H1 (cell line): ENCODE results near the gene F7. TPM values are rescaled to one million over a fixed set of nuclear protein-coding genes. Genes with fewer than 3 reads are reported as not detected.

Source experiments
- CTCF ChIA-PET: fragments of 300-600 bp; sonication (Branson Sonifier 250); formaldehyde crosslinking; loops from one replicate; lab custom pipeline; 2021; ENCODE audit not compliant: partially characterized antibody; lab: Charles Lee
- POLR2A ChIA-PET: fragments of 300-600 bp; sonication (Branson Sonifier 250); formaldehyde crosslinking; loops from one replicate; lab custom pipeline; 2021; ENCODE audit warnings: inconsistent platforms; ENCODE audit not compliant: partially characterized antibody; lab: Charles Lee
- DNase-seq, 2 experiments: peaks; one replicate each; pipeline versions ENCODE4 v3.0.0 to v3.0.0-alpha.2; 2010 to 2022; ENCODE audit warnings: low spot score in 2 of 2, low read depth in 1 of 2, mixed read lengths in 1 of 2
- FAIRE-seq: peaks from 2 replicates; lab custom pipeline; 2011; peaks lifted over from hg19 to GRCh38; lab: Jason Lieb, UNC
- H2AFZ ChIP-seq: 2 replicates; pipeline ENCODE4 v1.8.1; 2012; ENCODE audit warnings: low read length, inconsistent platforms
- H2AK5ac ChIP-seq: 2 replicates; pipeline ENCODE4 v1.6.1; 2013; ENCODE audit warnings: low read depth, low read length
- H2BK120ac ChIP-seq: replicated peaks from 2 replicates; pipeline ENCODE3; 2013; ENCODE audit warnings: low read depth, low read length, inconsistent platforms
- H2BK12ac ChIP-seq: 2 replicates; pipeline ENCODE4 v1.6.1; 2013; ENCODE audit warnings: low read depth, low read length
- H2BK15ac ChIP-seq: 2 replicates; pipeline ENCODE4 v1.6.1; 2013; ENCODE audit warnings: low read length
- H2BK20ac ChIP-seq: 2 replicates; pipeline ENCODE4 v1.6.1; 2013; ENCODE audit warnings: low read length
- H2BK5ac ChIP-seq: 2 replicates; pipeline ENCODE4 v1.6.1; 2013; ENCODE audit warnings: low read depth, low read length
- H3K14ac ChIP-seq: 2 replicates; pipeline ENCODE4 v1.6.1; 2013; ENCODE audit warnings: inconsistent platforms; ENCODE audit not compliant: insufficient read length
- H3K18ac ChIP-seq: 2 replicates; pipeline ENCODE4 v1.6.1; 2013; ENCODE audit warnings: low read length; ENCODE audit errors: extremely low read depth
- H3K23ac ChIP-seq: 2 replicates; pipeline ENCODE4 v1.6.1; 2013; ENCODE audit warnings: inconsistent platforms; ENCODE audit not compliant: insufficient read length
- H3K23me2 ChIP-seq: 2 replicates; pipeline ENCODE4 v1.6.1; 2013; ENCODE audit warnings: low read depth, low read length
- H3K27ac ChIP-seq: 2 replicates; pipeline ENCODE4 v1.6.1; 2011; ENCODE audit warnings: low read depth, low read length, inconsistent platforms
- H3K27me3 ChIP-seq, 4 experiments: replicated peaks in 1 of 4; 1 replicate in 1 of 4; 2 replicates in 3 of 4; pipeline versions ENCODE4 v1.6.1 to v1.8.1; 2011 to 2013; ENCODE audit warnings: low read length in 3 of 4, mild to moderate bottlenecking in 3 of 4, inconsistent platforms in 2 of 4, mixed read lengths in 2 of 4, moderate library complexity in 1 of 4; ENCODE audit not compliant: control insufficient read depth in 3 of 4, insufficient read depth in 3 of 4; ENCODE audit errors: extremely low read depth in 1 of 4
- H3K36me3 ChIP-seq, 4 experiments: 2 replicates each; pipeline versions ENCODE4 v1.6.1 to v1.8.1; 2011 to 2013; ENCODE audit warnings: mild to moderate bottlenecking in 4 of 4, low read length in 3 of 4, moderate library complexity in 2 of 4, control low read depth in 1 of 4, inconsistent platforms in 1 of 4; ENCODE audit not compliant: insufficient read depth in 4 of 4, control insufficient read depth in 2 of 4
- H3K4ac ChIP-seq: replicated peaks from 2 replicates; pipeline ENCODE3; 2013; ENCODE audit warnings: low read length, low read depth, mixed read lengths, inconsistent platforms; ENCODE audit not compliant: insufficient read length
- H3K4me1 ChIP-seq, 4 experiments: replicated peaks in 1 of 4; 1 replicate in 1 of 4; 2 replicates in 3 of 4; pipeline versions ENCODE4 v1.6.1 to v1.8.1; 2011 to 2013; ENCODE audit warnings: low read length in 3 of 4, inconsistent platforms in 2 of 4, mixed read lengths in 1 of 4; ENCODE audit not compliant: insufficient read depth in 4 of 4, control insufficient read depth in 3 of 4
- H3K4me2 ChIP-seq, 2 experiments: 2 replicates each; pipeline versions ENCODE4 v1.6.1 to v1.8.1; 2011 to 2013; ENCODE audit warnings: low read depth in 2 of 2, low read length in 2 of 2, control low read depth in 1 of 2, inconsistent platforms in 1 of 2, mild to moderate bottlenecking in 1 of 2; ENCODE audit not compliant: insufficient read depth in 1 of 2
- H3K4me3 ChIP-seq, 4 experiments: fragments of 200-600, 300-600 bp in 1 of 4; sonication (generic), shearing (Covaris generic), sonication (Bioruptor Twin) in 1 of 4; 2 replicates each; pipeline versions ENCODE4 v1.5.1 to v1.8.1; 2011 to 2016; ENCODE audit warnings: low read length in 4 of 4, low read depth in 3 of 4, control low read depth in 2 of 4, inconsistent platforms in 2 of 4, mild to moderate bottlenecking in 2 of 4, mixed read lengths in 1 of 4, moderate library complexity in 1 of 4; ENCODE audit not compliant: insufficient read depth in 2 of 4; ENCODE audit errors: extremely low read depth in 1 of 4
- H3K56ac ChIP-seq: replicated peaks from 2 replicates; pipeline ENCODE3; 2013; ENCODE audit warnings: low read depth, mild to moderate bottlenecking, mixed read lengths, low read length, inconsistent platforms; ENCODE audit not compliant: insufficient read length
- H3K79me1 ChIP-seq: 2 replicates; pipeline ENCODE4 v1.6.1; 2013; ENCODE audit warnings: low read depth, low read length, control low read depth
- H3K79me2 ChIP-seq, 2 experiments: 2 replicates each; pipeline versions ENCODE4 v1.6.1 to v1.8.1; 2012 to 2013; ENCODE audit warnings: low read length in 2 of 2, mild to moderate bottlenecking in 2 of 2, inconsistent platforms in 1 of 2; ENCODE audit not compliant: insufficient read depth in 2 of 2, control insufficient read depth in 1 of 2
- H3K9ac ChIP-seq, 4 experiments: replicated peaks in 1 of 4; 1 replicate in 1 of 4; 2 replicates in 3 of 4; pipeline versions ENCODE4 v1.6.1 to v1.8.1; 2011 to 2013; ENCODE audit warnings: low read depth in 3 of 4, low read length in 3 of 4, control low read depth in 2 of 4, mild to moderate bottlenecking in 2 of 4, moderate library complexity in 2 of 4, inconsistent platforms in 1 of 4; ENCODE audit errors: extremely low read depth in 1 of 4
- H3K9me3 ChIP-seq, 2 experiments: 2 replicates each; pipeline versions ENCODE4 v1.6.1 to v1.8.1; 2012 to 2013; ENCODE audit warnings: mild to moderate bottlenecking in 2 of 2, moderate library complexity in 2 of 2, control low read depth in 1 of 2, inconsistent platforms in 1 of 2, low read depth in 1 of 2, low read length in 1 of 2, mixed read lengths in 1 of 2; ENCODE audit not compliant: insufficient read depth in 2 of 2
- H4K20me1 ChIP-seq, 2 experiments: replicated peaks in 1 of 2; 2 replicates each; pipeline versions ENCODE3 to v1.8.1; 2011 to 2013; ENCODE audit warnings: inconsistent platforms in 2 of 2, low read length in 2 of 2, mild to moderate bottlenecking in 1 of 2; ENCODE audit not compliant: insufficient read depth in 2 of 2, control insufficient read depth in 1 of 2
- H4K5ac ChIP-seq: 2 replicates; pipeline ENCODE4 v1.6.1; 2013; ENCODE audit warnings: low read length, low read depth, mixed read lengths, inconsistent platforms; ENCODE audit not compliant: insufficient read length
- H4K8ac ChIP-seq: 2 replicates; pipeline ENCODE4 v1.8.0; 2013; ENCODE audit warnings: mild to moderate bottlenecking, moderate library complexity, low read length, inconsistent platforms; ENCODE audit not compliant: insufficient read depth; ENCODE audit errors: extremely low read depth
- H4K91ac ChIP-seq: replicated peaks from 2 replicates; pipeline ENCODE3; 2013; ENCODE audit warnings: low read length, mixed read lengths, inconsistent platforms; ENCODE audit not compliant: insufficient read length
- CBX5 ChIP-seq: fragments of 300-800, 300-1000 bp; sonication (generic); IDR thresholded peaks from 2 replicates; pipeline ENCODE4 v1.7.1; 2016; ENCODE audit warnings: antibody characterized with exemption, low read length, low read depth
- CBX8 ChIP-seq: fragments of 300-800, 300-1000 bp; sonication (generic); IDR thresholded peaks from 2 replicates; pipeline ENCODE4 v1.7.1; 2016; ENCODE audit warnings: low read depth, low read length, borderline replicate concordance
- CEBPB ChIP-seq: IDR thresholded peaks from 2 replicates; pipeline ENCODE4 v1.6.1; 2012; ENCODE audit warnings: low read depth, low read length
- EZH2 ChIP-seq: fragments of 200-600 bp; sonication (generic); IDR thresholded peaks from 2 replicates; pipeline ENCODE4 v1.7.1; 2012; ENCODE audit warnings: low read depth, mild to moderate bottlenecking, moderate library complexity, low read length, inconsistent platforms; ENCODE audit not compliant: severe bottlenecking
- HDAC2 ChIP-seq, 2 experiments: fragments of 300-600 bp in 1 of 2; sonication (generic) in 1 of 2; IDR thresholded peaks; 2 replicates each; pipeline ENCODE4 v1.6.1; 2011 to 2012; ENCODE audit warnings: low read depth in 2 of 2, low read length in 2 of 2, mild to moderate bottlenecking in 2 of 2, moderate library complexity in 2 of 2, borderline replicate concordance in 1 of 2, inconsistent platforms in 1 of 2
- KDM1A ChIP-seq: fragments of 200-600, 300-600 bp; sonication (generic); IDR thresholded peaks from 2 replicates; pipeline ENCODE4 v1.7.1; 2016; ENCODE audit warnings: mild to moderate bottlenecking, low read length, borderline replicate concordance
- SIRT6 ChIP-seq: IDR thresholded peaks from one replicate; pipeline ENCODE4 v1.7.1; 2012; ENCODE audit warnings: low read length, inconsistent platforms
- SP2 ChIP-seq: IDR thresholded peaks from 2 replicates; pipeline ENCODE4 v1.6.1; 2012; ENCODE audit warnings: mild to moderate bottlenecking, low read length, inconsistent platforms
- WGBS, 2 experiments: shearing (Covaris generic) in 1 of 2; methylation state at CpG; one replicate each; pipeline versions ENCODE4 v1.1.6 to v1.1.7; 2013 to 2015; ENCODE audit warnings: low lambda C conversion rate in 2 of 2, mixed read lengths in 2 of 2, inconsistent platforms in 1 of 2, low coverage in 1 of 2, missing lambda C conversion rate in 1 of 2; ENCODE audit not compliant: insufficient replicate concordance in 2 of 2, insufficient coverage in 1 of 2, insufficient read length in 1 of 2; ENCODE audit errors: extremely low coverage in 1 of 2, missing lambda C conversion rate in 1 of 2; 5-methylcytosine and 5-hydroxymethylcytosine counted together
- polyA plus RNA-seq, 7 experiments: library from polyadenylated mRNA; depleted of rRNA in 3 of 7; stranded (reverse) in 5 of 7; unstranded in 2 of 7; fragments of >200 nt in 5 of 7; fragments of 200-250 nt in 2 of 7; gene quantifications; 1 replicate in 5 of 7; 2 replicates in 1 of 7; 4 replicates in 1 of 7; pipeline versions ENCODE4 v1.2.1 to v1.2.3, GENCODE V29; 2011 to 2013; ENCODE audit warnings: missing spikeins in 2 of 7, mixed read lengths in 2 of 7
- total RNA-seq: library from RNA; stranded (reverse); fragmentation: NEBNext Ultra II Directional; extraction: Animal tissue kit (Norgen Biotek cat#: 25700); gene quantifications from 2 replicates; pipeline ENCODE4 v1.2.1, GENCODE V29; 2021
- TF ChIP-seq, protein P1 (sequence below): IDR thresholded peaks from 2 replicates; pipeline ENCODE4 v1.6.1; 2012; ENCODE audit warnings: inconsistent platforms
- TF ChIP-seq, protein P2 (sequence below): IDR thresholded peaks from 2 replicates; pipeline ENCODE4 v1.6.1; 2012; ENCODE audit warnings: inconsistent platforms

Gene F7
- total and polyA plus RNA-seq, 2 of the 8 experiments (the other 6 are each of a cell fraction or from before 2014, with no cell fraction given) = 0.43 to 0.98 TPM

DNA sequence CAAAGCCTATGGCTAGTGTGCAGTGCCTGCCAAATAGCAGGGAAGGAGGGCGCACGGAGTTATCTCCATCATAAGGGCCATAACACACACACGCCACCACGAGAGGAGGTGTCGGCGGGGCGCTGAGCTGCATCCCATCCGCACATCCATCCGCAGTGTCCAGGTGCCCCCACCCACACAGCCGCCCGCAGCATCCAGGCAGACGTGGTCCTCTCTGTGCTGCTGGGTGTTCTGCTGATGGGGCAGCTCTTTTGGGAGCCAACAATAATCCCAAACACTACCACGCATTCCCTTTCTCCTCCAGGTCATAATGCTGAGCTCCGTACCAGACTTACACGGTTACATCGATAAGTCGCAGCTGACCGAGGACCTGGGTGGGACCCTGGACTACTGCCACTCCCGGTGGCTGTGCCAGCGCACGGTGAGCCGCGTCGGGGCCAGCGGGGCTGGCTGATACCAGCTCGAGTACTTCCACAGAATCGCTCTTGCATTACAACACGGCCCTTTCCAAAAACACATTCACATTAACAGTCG lies 41.5 kb upstream of the F7 start:
- Histone ChIP-seq H2BK20ac (no peak overlapping the region), H3K9ac (no peak overlapping the region), H3K79me2 (no peaks in the 10 kb centered on the region), H3K18ac (no peak overlapping the region), H3K27me3 (no peaks in the 10 kb centered on the region), H2AK5ac (no peak overlapping the region), H3K4me2 (no peak overlapping the region), H3K36me3 (no peaks in the 10 kb centered on the region), H4K5ac (no peak overlapping the region), H3K27ac (no peak overlapping the region), H3K23me2 (0 out of 2 replicates have a peak, but pooled peaks cover 1% of the 10 kb centered on the region), H4K20me1 (peaks cover 0 to 3% of the 10 kb centered on the region in 2 experiments), H3K14ac (no peak overlapping the region), H4K91ac (no peak overlapping the region), H3K23ac (no peak overlapping the region), H2BK5ac (no peak overlapping the region), H3K4me1 (no peaks in the 10 kb centered on the region), H4K8ac (no peak overlapping the region; the same call in 1 of the 2 replicates), H3K56ac (no peak overlapping the region), H3K4ac (no peak overlapping the region), H3K9me3 (no peaks in the 10 kb centered on the region), H2AFZ (no peak overlapping the region), H2BK120ac (no peak overlapping the region), H3K79me1 (no peaks in the 10 kb centered on the region), H3K4me3 (no peak overlapping the region), H2BK12ac (no peak overlapping the region), H2BK15ac (no peak overlapping the region)
- CTCF ChIA-PET = interaction anchor here (0.9 to 2.8 kb wide), 5 partner anchors 9 to 35 kb away, joined by 3 to 19 read pairs (median 7); no protein-coding TSS in a partner anchor
- DNase-seq (no peak), FAIRE-seq (no peak)
- POLR2A ChIA-PET = interaction anchor here (1.2 kb wide), 1 partner anchor 9 kb away, joined by 3 read pairs; no protein-coding TSS in a partner anchor
- WGBS, 2 experiments = 91% methylated on average over 26 of the region's 29 CpGs; no CpG with 5 or more reads in 1 of the 2 experiments
- TF ChIP-seq HDAC2 (IDR thresholded peaks at IDR 0.05; ENCODE audit: borderline replicate concordance in 1 of 2, low read depth in 2 of 2, low read length in 2 of 2) = no peak
- TF ChIP-seq KDM1A = no peak
- no peak for TF ChIP-seq CBX5
- no peak for TF ChIP-seq SIRT6
- TF ChIP-seq, protein P1, sequence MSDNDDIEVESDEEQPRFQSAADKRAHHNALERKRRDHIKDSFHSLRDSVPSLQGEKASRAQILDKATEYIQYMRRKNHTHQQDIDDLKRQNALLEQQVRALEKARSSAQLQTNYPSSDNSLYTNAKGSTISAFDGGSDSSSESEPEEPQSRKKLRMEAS = no peak
- TF ChIP-seq CBX8 = no peak
- no peak for TF ChIP-seq CEBPB
- TF ChIP-seq, protein P2, sequence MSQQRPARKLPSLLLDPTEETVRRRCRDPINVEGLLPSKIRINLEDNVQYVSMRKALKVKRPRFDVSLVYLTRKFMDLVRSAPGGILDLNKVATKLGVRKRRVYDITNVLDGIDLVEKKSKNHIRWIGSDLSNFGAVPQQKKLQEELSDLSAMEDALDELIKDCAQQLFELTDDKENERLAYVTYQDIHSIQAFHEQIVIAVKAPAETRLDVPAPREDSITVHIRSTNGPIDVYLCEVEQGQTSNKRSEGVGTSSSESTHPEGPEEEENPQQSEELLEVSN = no peak
- TF ChIP-seq SP2 = no peak
- no peak for TF ChIP-seq EZH2
